GM12878 (cell line): ENCODE measurements around the gene RGS19. TPM values are rescaled to one million over a fixed set of nuclear protein-coding genes. Genes with fewer than 3 reads are reported as not detected.

Experiments used
- ATAC-seq: fragments of 200-7000 bp; cut with Tn5 transposase; 3 replicates; pipeline ENCODE4 v1.9.1; 2020; ENCODE audit warnings: mild to moderate bottlenecking, moderate library complexity
- BruUV-seq: library from RNA; stranded (reverse); fragments of 400-500 nt; replicated peaks from 2 replicates; lab custom pipeline; 2021; lab: Mats Ljungman, UMichigan
- CTCF ChIA-PET: fragments of 300-600 bp; sonication (Branson Sonifier 250); formaldehyde crosslinking; extraction: SDS; loops from one replicate; lab custom pipeline; 2021; ENCODE audit warnings: inconsistent platforms; lab: Yijun Ruan, JAX
- POLR2A ChIA-PET: fragments of 350-600 bp; formaldehyde crosslinking; extraction: SDS; loops from one replicate; lab custom pipeline; 2021; ENCODE audit warnings: inconsistent platforms; lab: Charles Lee
- RAD21 ChIA-PET: fragments of 300-600 bp; sonication (Branson Sonifier 250); formaldehyde crosslinking; loops from one replicate; lab custom pipeline; 2023; ENCODE audit warnings: antibody characterized with exemption; ENCODE audit not compliant: unreplicated experiment; lab: Charles Lee
- SMC1A ChIA-PET: fragments of 300-600 bp; sonication (Branson Sonifier 250); formaldehyde crosslinking; loops from one replicate; lab custom pipeline; 2023; ENCODE audit not compliant: unreplicated experiment, uncharacterized antibody; lab: Charles Lee
- DNase-seq: peaks from one replicate; pipeline ENCODE4 v3.0.0-alpha.2; 2011; ENCODE audit warnings: low read depth, low spot score
- FAIRE-seq: peaks from 3 replicates; lab custom pipeline; 2011; peaks lifted over from hg19 to GRCh38; lab: Jason Lieb, UNC
- H2AFZ ChIP-seq: 2 replicates; pipeline ENCODE4 v1.6.0; 2011; ENCODE audit warnings: low read depth, low read length, control low read depth; ENCODE audit not compliant: control insufficient read depth
- H3K27ac ChIP-seq: 2 replicates; pipeline ENCODE4 v1.5.1; 2011; ENCODE audit warnings: control low read depth; ENCODE audit not compliant: control insufficient read depth, insufficient read depth
- H3K27me3 ChIP-seq, 2 experiments: replicated peaks in 1 of 2; 2 replicates each; pipeline versions ENCODE4 v1.6.0 to v1.6.1; 2011; ENCODE audit warnings: low read length in 1 of 2; ENCODE audit not compliant: control insufficient read depth in 2 of 2, insufficient read depth in 2 of 2
- H3K36me3 ChIP-seq, 2 experiments: 2 replicates each; pipeline ENCODE4 v1.5.1; 2011; ENCODE audit warnings: low read length in 1 of 2; ENCODE audit not compliant: control insufficient read depth in 2 of 2, insufficient read depth in 2 of 2
- H3K4me1 ChIP-seq: 2 replicates; pipeline ENCODE4 v1.6.1; 2011; ENCODE audit warnings: mild to moderate bottlenecking, low read length, moderate library complexity, mixed read lengths; ENCODE audit not compliant: control insufficient read depth, insufficient read depth
- H3K4me2 ChIP-seq: 2 replicates; pipeline ENCODE4 v1.6.0; 2011; ENCODE audit warnings: control low read depth; ENCODE audit not compliant: control insufficient read depth, insufficient read depth
- H3K4me3 ChIP-seq: fragments of 200-600 bp; sonication (generic); 2 replicates; pipeline ENCODE4 v1.5.1; 2016
- H3K79me2 ChIP-seq: 2 replicates; pipeline ENCODE4 v1.6.0; 2011; ENCODE audit warnings: low read length; ENCODE audit not compliant: control insufficient read depth, insufficient read depth
- H3K9ac ChIP-seq: 2 replicates; pipeline ENCODE4 v1.8.0; 2011; ENCODE audit warnings: low read length, control low read depth, mixed read lengths; ENCODE audit not compliant: control insufficient read depth, insufficient read depth
- H3K9me3 ChIP-seq: replicated peaks from 3 replicates; pipeline ENCODE4 v1.5.1; 2011; ENCODE audit warnings: mild to moderate bottlenecking, low read length; ENCODE audit not compliant: control insufficient read depth, insufficient read depth
- H4K20me1 ChIP-seq: 2 replicates; pipeline ENCODE4 v1.6.0; 2011; ENCODE audit not compliant: control insufficient read depth, insufficient read depth
- CREM ChIP-seq: IDR thresholded peaks from 2 replicates; pipeline ENCODE4 v1.6.1; 2014; ENCODE audit warnings: antibody characterized with exemption, low read depth
- ETV6 ChIP-seq, 2 experiments: fragments of 450-650 bp in 1 of 2; IDR thresholded peaks in 1 of 2; conservative IDR thresholded peaks in 1 of 2; 2 replicates each; pipeline ENCODE4 v1.6.1; 2014; ENCODE audit warnings: antibody characterized with exemption in 1 of 2, borderline replicate concordance in 1 of 2, low read depth in 1 of 2, mild to moderate bottlenecking in 1 of 2, moderate library complexity in 1 of 2
- GATAD2B ChIP-seq: fragments of 450-650 bp; conservative IDR thresholded peaks from 2 replicates; pipeline ENCODE4 v1.6.1; 2017; ENCODE audit warnings: low read depth, mild to moderate bottlenecking, moderate library complexity
- MYB ChIP-seq: fragments of 150-350 bp; IDR thresholded peaks from 2 replicates; pipeline ENCODE4 v1.6.1; 2014; ENCODE audit warnings: mild to moderate bottlenecking, low read depth, low read length, borderline replicate concordance
- POU2F2 ChIP-seq: IDR thresholded peaks from 3 replicates; pipeline ENCODE4 v1.6.1; 2011; ENCODE audit warnings: low read depth, mild to moderate bottlenecking, low read length, borderline replicate concordance
- SMAD1 ChIP-seq: fragments of 450-650 bp; IDR thresholded peaks from 2 replicates; pipeline ENCODE4 v1.6.1; 2018; ENCODE audit warnings: mild to moderate bottlenecking, low read depth; ENCODE audit not compliant: partially characterized antibody
- TCF12 ChIP-seq: IDR thresholded peaks from 2 replicates; pipeline ENCODE4 v1.6.1; 2011; ENCODE audit warnings: low read depth, mild to moderate bottlenecking, low read length
- TCF7 ChIP-seq: IDR thresholded peaks from 2 replicates; pipeline ENCODE4 v1.6.1; 2014; ENCODE audit warnings: antibody characterized with exemption, borderline replicate concordance
- USF1 ChIP-seq: IDR thresholded peaks from 2 replicates; pipeline ENCODE4 v1.6.1; 2011; ENCODE audit warnings: borderline replicate concordance, low read depth, mild to moderate bottlenecking, moderate library complexity, mixed read lengths, low read length; ENCODE audit not compliant: insufficient read depth; ENCODE audit errors: extremely low read length
- WGBS: methylation state at CpG from one replicate; pipeline ENCODE4 v1.1.6; 2016; ENCODE audit warnings: low lambda C conversion rate; ENCODE audit not compliant: insufficient replicate concordance, insufficient coverage; ENCODE audit errors: missing lambda C conversion rate; 5-methylcytosine and 5-hydroxymethylcytosine counted together
- in situ Hi-C: fragments of 300-500 bp; cut with MboI; formaldehyde crosslinking; loops from 9 replicates; pipeline ENCODE4 v1.14.3; 2018; ENCODE audit warnings: mixed read lengths
- intact Hi-C: fragments of 100-400 bp; cut with micrococcal nuclease; formaldehyde crosslinking; loops from one replicate; pipeline ENCODE4 v1.14.2; 2022; ENCODE audit not compliant: unreplicated experiment
- polyA plus RNA-seq, 11 experiments: library from polyadenylated mRNA; depleted of rRNA in 4 of 11; unstranded in 6 of 11; stranded (reverse) in 5 of 11; fragments of >200 nt; fragmentation: Nextera tagmentation in 4 of 11; fragmentation: Illumina TruSeq in 1 of 11; extraction: Ambion mirVana in 4 of 11; extraction: Trizol in 1 of 11; gene quantifications; 1 replicate in 1 of 11; 2 replicates in 10 of 11; pipeline versions ENCODE4 v1.2.1 to v1.2.3, GENCODE V29; 2011 to 2016; ENCODE audit warnings: inconsistent platforms in 2 of 11, missing spikeins in 2 of 11, low read depth in 1 of 11
- total RNA-seq, 4 experiments: library from RNA; depleted of rRNA in 3 of 4; stranded (reverse); fragments of >200 nt in 3 of 4; fragmentation: Illumina TruSeq in 1 of 4; extraction: Trizol in 1 of 4; gene quantifications; 2 replicates each; pipeline versions ENCODE4 v1.2.1 to v1.2.3, GENCODE V29; 2013 to 2021
- TF ChIP-seq, protein P1 (sequence below), 3 experiments: IDR thresholded peaks in 2 of 3; conservative IDR thresholded peaks in 1 of 3; 2 replicates each; pipeline ENCODE4 v1.5.1; 2011; ENCODE audit warnings: low read depth in 3 of 3, low read length in 3 of 3, mild to moderate bottlenecking in 3 of 3, control low read depth in 2 of 3, moderate library complexity in 2 of 3, inconsistent platforms in 1 of 3, mixed read lengths in 1 of 3; ENCODE audit not compliant: control insufficient read depth in 2 of 3, insufficient read depth in 1 of 3; ENCODE audit errors: extremely low read depth in 1 of 3

RGS19 gene
- total and polyA plus RNA-seq, 10 of the 15 experiments (the other 5 are each of a cell fraction or from before 2014, with no cell fraction given) = 0.82 to 62.4 (median 39.8) TPM

GRCh38 chr20:64086801-64087200 lies 7.5 kb upstream of the RGS19 start (continued):
- TF ChIP-seq ETV6 (conservative IDR thresholded peaks at IDR 0.05 in 1 of 2, IDR thresholded peaks at IDR 0.05 in 1 of 2; ENCODE audit: borderline replicate concordance in 1 of 2, low read depth in 1 of 2) (no peak), TCF7 (no peak), TCF12 (no peak), SMAD1 (no peak), MYB (no peak)
- TF ChIP-seq, protein P1, sequence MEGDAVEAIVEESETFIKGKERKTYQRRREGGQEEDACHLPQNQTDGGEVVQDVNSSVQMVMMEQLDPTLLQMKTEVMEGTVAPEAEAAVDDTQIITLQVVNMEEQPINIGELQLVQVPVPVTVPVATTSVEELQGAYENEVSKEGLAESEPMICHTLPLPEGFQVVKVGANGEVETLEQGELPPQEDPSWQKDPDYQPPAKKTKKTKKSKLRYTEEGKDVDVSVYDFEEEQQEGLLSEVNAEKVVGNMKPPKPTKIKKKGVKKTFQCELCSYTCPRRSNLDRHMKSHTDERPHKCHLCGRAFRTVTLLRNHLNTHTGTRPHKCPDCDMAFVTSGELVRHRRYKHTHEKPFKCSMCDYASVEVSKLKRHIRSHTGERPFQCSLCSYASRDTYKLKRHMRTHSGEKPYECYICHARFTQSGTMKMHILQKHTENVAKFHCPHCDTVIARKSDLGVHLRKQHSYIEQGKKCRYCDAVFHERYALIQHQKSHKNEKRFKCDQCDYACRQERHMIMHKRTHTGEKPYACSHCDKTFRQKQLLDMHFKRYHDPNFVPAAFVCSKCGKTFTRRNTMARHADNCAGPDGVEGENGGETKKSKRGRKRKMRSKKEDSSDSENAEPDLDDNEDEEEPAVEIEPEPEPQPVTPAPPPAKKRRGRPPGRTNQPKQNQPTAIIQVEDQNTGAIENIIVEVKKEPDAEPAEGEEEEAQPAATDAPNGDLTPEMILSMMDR (IDR thresholded peaks at IDR 0.05 in 2 of 3, conservative IDR thresholded peaks at IDR 0.05 in 1 of 3; ENCODE audit: control insufficient read depth in 2 of 3, extremely low read depth in 1 of 3, insufficient read depth in 1 of 3, low read depth in 3 of 3, low read length in 3 of 3) = no peak

DNA sequence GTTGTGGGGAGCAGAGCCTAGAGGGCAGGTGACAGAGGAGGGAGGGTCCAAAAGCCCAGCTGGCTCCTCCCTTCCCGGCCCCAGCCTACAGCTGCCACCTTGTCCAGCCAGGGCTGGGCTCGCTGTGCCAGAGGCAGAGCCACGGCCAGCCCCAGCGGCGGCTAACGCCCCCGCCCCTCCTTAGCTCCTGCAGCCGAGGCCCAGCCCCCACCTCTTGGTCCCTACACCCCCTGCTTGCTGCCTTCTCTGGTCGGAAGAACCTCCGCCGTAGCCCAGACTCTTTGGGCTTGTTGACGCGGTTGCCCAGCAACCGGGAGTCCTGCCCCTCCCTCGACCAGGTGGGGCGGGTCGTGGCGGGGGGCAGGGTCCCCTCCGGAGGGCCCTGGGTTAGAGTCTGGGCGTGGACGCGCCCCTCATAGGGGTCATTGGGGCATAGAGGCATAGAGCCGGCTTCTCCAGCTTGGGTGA lies 5.4 kb upstream of the RGS19 start:
- BruUV-seq = no TSS peak
- H4K20me1 ChIP-seq = no peaks in the 10 kb centered on the region
- no peaks in the 10 kb centered on the region for H3K79me2 ChIP-seq
- peaks cover 10% of the 10 kb centered on the region for H3K4me1 ChIP-seq
- peaks cover 7% of the 10 kb centered on the region; the same call in 1 of the 3 replicates for H3K9me3 ChIP-seq
- ChIA-PET SMC1A (interaction anchor here (1.9 kb wide), 1 partner anchor 29 kb away, joined by 7 read pairs; no protein-coding TSS in a partner anchor), RAD21 (interaction anchor here (1.9 to 6.7 kb wide), 3 partner anchors 15 to 35 kb away, joined by 7 to 67 read pairs (median 16); no protein-coding TSS in a partner anchor), CTCF (interaction anchor here (2.1 to 3.5 kb wide), 2 partner anchors 30 to 36 kb away, joined by 12 to 65 read pairs; no protein-coding TSS in a partner anchor), POLR2A (interaction anchor here (2.4 kb wide), 1 partner anchor 36 kb away, joined by 12 read pairs; no protein-coding TSS in a partner anchor)
- no peaks in the 10 kb centered on the region for H3K36me3 ChIP-seq
- H3K4me3 ChIP-seq = no peak overlapping the region
- H3K4me2 ChIP-seq = no peak overlapping the region
- TF ChIP-seq GATAD2B = no peak
- no peak for TF ChIP-seq CREM
- no peak for TF ChIP-seq USF1
- TF ChIP-seq ETV6 (conservative IDR thresholded peaks at IDR 0.05 in 1 of 2, IDR thresholded peaks at IDR 0.05 in 1 of 2; ENCODE audit: borderline replicate concordance in 1 of 2, low read depth in 1 of 2) = no peak
- TF ChIP-seq POU2F2 = no peak
- H2AFZ ChIP-seq = no peak overlapping the region
- H3K9ac ChIP-seq = no peak overlapping the region
- in situ Hi-C loops = no loop called here
- peaks cover 2 to 7% of the 10 kb centered on the region in 2 experiments; a peak in 2 of 4 replicates for H3K27me3 ChIP-seq
- H3K27ac ChIP-seq = no peak overlapping the region
- WGBS = 25% methylated on average over 22 of the region's 23 CpGs
- DNase-seq (no peak), ATAC-seq (no peak), FAIRE-seq (no peak)
- intact Hi-C loops = no loop called here
